ENCODE measurements around the gene HINT2.

- TF ChIP-seq SUZ12 (IDR thresholded peaks at IDR 0.05; ENCODE audit: extremely low read depth, insufficient read depth, insufficient read length) (no peak), YY1 (IDR thresholded peaks at IDR 0.05; ENCODE audit: insufficient read depth, insufficient read length) (no peak), ZNF274 (IDR thresholded peaks at IDR 0.05; ENCODE audit: low read depth, low read length) (no peak)
These were observed 43.8 kb downstream of the HINT2 start for GRCh38 chr9:35771075-35771433.

Data from NT2/D1 (cell line).